ENCODE measurements around the gene FIS1. TPM values are rescaled to one million over a fixed set of nuclear protein-coding genes. Genes with fewer than 3 reads are reported as not detected.
A peak's percentile ranks its signal among the peaks of the same experiment; 100 is the strongest.

The FIS1 gene
- total and polyA plus RNA-seq, 2 donors (not counting 1 experiment from before 2014, with no cell fraction given): 95.5 to 245 TPM

DNA sequence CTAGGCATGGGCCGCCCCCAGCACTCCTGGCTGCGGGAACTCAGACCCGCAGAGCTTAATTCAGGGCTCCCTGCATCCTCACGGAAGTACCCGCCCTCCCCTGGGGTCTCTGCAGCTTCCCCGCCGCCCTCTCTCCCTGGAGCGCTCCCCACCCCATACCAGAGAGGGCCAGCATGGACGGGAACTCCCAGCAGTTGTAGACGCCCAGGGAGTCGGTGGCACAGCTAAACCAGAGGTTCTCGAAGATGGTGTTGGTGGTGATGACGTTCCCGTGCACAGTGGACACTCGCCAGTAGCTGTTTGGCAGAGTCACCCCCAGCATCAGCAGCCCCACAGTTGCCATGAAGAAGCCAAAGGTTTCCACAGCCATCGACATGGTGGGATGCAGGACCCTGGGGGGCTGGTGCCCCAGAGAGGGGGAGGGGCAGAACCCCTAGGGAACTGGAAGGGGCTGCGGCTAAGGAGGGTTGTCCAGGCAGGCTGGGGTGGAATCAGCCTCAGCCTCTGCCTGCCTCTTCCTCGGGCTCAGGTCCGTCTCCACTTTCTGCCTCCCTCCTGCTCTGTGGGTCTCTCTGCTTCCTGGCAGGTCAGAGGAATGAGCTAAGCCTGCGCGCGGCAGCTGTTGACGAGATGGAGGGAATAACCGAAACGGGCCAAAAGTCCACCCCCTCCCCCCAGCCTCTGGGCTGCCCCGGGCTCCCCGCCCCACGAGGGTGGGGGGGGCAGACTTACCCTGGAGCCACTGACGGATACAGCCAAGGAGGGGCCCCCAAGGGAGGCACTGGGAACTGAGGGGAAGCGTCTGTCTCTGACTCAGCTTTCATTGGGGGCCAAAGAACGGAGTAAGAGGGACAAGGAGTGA lies 7.4 kb downstream of the FIS1 start, which contains the start of gene CLDN15:
Gene CLDN15 (minus strand): TSS at position 597 of the 862 bp plus-strand sequence. CDS start 221 bp downstream, at position 376.
- Mint-ChIP-seq H3K4me3 (no peak within 1 kb of the TSS), H3K27ac (no peak within 1 kb of the TSS), H3K27me3 (no peaks in the 10 kb centered on the region), H3K9me3 (ENCODE audit: insufficient read depth) (no peaks in the 10 kb centered on the region), H3K4me1 (peaks cover 8% of the 10 kb centered on the region)
- H3K4me3 ChIP-seq (ENCODE audit: control extremely low read depth in 1 of 5, extremely low read depth in 1 of 5, insufficient read depth in 1 of 5, low read depth in 2 of 5, low read length in 4 of 5): no peak within 1 kb of the TSS
- peak; percentile 31 for ATAC-seq (ENCODE audit: low read depth)
- H2AFZ ChIP-seq (ENCODE audit: insufficient read depth, low read depth, low read length, poor library complexity, severe bottlenecking): no peak within 1 kb of the TSS
- no peak for DNase-seq
- H3K79me2 ChIP-seq (ENCODE audit: control insufficient read depth, insufficient read depth, low read length): peaks cover 37% of the 10 kb centered on the region
- peaks cover 0 to 19% of the 10 kb centered on the region in 2 experiments for H3K36me3 ChIP-seq (replicated peaks in 1 of 2; ENCODE audit: control extremely low read depth in 1 of 2, control insufficient read depth in 1 of 2, extremely low read depth in 1 of 2, insufficient read depth in 2 of 2, low read length in 1 of 2)
- TF ChIP-seq, protein P1, sequence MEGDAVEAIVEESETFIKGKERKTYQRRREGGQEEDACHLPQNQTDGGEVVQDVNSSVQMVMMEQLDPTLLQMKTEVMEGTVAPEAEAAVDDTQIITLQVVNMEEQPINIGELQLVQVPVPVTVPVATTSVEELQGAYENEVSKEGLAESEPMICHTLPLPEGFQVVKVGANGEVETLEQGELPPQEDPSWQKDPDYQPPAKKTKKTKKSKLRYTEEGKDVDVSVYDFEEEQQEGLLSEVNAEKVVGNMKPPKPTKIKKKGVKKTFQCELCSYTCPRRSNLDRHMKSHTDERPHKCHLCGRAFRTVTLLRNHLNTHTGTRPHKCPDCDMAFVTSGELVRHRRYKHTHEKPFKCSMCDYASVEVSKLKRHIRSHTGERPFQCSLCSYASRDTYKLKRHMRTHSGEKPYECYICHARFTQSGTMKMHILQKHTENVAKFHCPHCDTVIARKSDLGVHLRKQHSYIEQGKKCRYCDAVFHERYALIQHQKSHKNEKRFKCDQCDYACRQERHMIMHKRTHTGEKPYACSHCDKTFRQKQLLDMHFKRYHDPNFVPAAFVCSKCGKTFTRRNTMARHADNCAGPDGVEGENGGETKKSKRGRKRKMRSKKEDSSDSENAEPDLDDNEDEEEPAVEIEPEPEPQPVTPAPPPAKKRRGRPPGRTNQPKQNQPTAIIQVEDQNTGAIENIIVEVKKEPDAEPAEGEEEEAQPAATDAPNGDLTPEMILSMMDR (IDR thresholded peaks at IDR 0.05): no peak
- TF ChIP-seq EZH2 (IDR thresholded peaks at IDR 0.05; ENCODE audit: borderline replicate concordance, insufficient read depth, low read depth, low read length, poor library complexity, severe bottlenecking): no peak
- H3K9ac ChIP-seq (ENCODE audit: low read length): no peak within 1 kb of the TSS
- no peak within 1 kb of the TSS for H3K27ac ChIP-seq (ENCODE audit: low read length in 2 of 2)
- intact Hi-C loops (cut with micrococcal nuclease): no loop called here
- WGBS (ENCODE audit: insufficient coverage): 31% methylated on average over 26 of the region's 31 CpGs
- H3K9me3 ChIP-seq (ENCODE audit: control extremely low read depth in 1 of 3, control insufficient read depth in 2 of 3, insufficient read depth in 1 of 3, low read length in 2 of 3): no peaks in the 10 kb centered on the region
- POLR2A ChIA-PET: interaction anchor here (1.2 kb wide), 1 partner anchor 19 kb away, joined by 3 read pairs; the partner anchor contains the start of gene ZNHIT1
- CTCF ChIA-PET: interaction anchor here (0.6 to 1.3 kb wide), 4 partner anchors 14 to 94 kb away, joined by 3 to 5 read pairs (median 4); no protein-coding TSS in a partner anchor
- peaks cover 62% of the 10 kb centered on the region for H4K20me1 ChIP-seq (ENCODE audit: control insufficient read depth, insufficient read depth, low read length, poor library complexity, severe bottlenecking)
- peak within 1 kb of the TSS; percentile 10 for H3K4me2 ChIP-seq (replicated peaks; ENCODE audit: low read depth, low read length, poor library complexity, severe bottlenecking)
- H3K27me3 ChIP-seq (replicated peaks in 1 of 4; ENCODE audit: control extremely low read depth in 1 of 4, control insufficient read depth in 3 of 4, insufficient read depth in 4 of 4, low read length in 3 of 4): no peaks in the 10 kb centered on the region
- peaks cover 0 to 13% of the 10 kb centered on the region in 2 donors for H3K4me1 ChIP-seq (ENCODE audit: control insufficient read depth in 2 of 2, insufficient read depth in 2 of 2, low read length in 2 of 2)
